ENCODE data around the gene ANKRD53.
"Not testable (repeated sequence)": the region's sequence is repeated elsewhere in the genome, so short reads cannot be mapped to it uniquely, and the experiment has no call there.

The ANKRD53 gene

GRCh38 chr2:70999362-70999761 is 20.9 kb downstream of the ANKRD53 start:
- ChIA-PET POLR2A (interaction anchor here (1.0 kb wide), 1 partner anchor 69 kb away, joined by 4 read pairs; the partner anchor contains the start of gene NAGK), CTCF (no interaction called here)
- TF ChIP-seq NFRKB (IDR thresholded peaks at IDR 0.05): no peak
- no peak for TF ChIP-seq TARDBP (IDR thresholded peaks at IDR 0.05)
- TF ChIP-seq FOXK2 (IDR thresholded peaks at IDR 0.05): no peak
- no peak for TF ChIP-seq BHLHE40 (IDR thresholded peaks at IDR 0.05; ENCODE audit: borderline replicate concordance)
- DNase-seq (ENCODE audit: extremely low spot score): no peak

- DNase-seq (ENCODE audit: extremely low spot score); CTCF ChIA-PET: not testable (repeated sequence)
- POLR2A ChIA-PET: interaction anchor here (1.0 to 2.4 kb wide), 2 partner anchors 15 to 68 kb away, joined by 4 to 7 read pairs; partner anchors contain the start of gene NAGK
These were observed 21.5 kb downstream of the ANKRD53 start for GRCh38 chr2:70999931-71000330.

GRCh38 chr2:71000780-71001591 is 22.6 kb downstream of the ANKRD53 start:
- POLR2A ChIA-PET: interaction anchor here (0.7 to 2.5 kb wide), 4 partner anchors 16 to 543 kb away, joined by 3 to 19 read pairs (median 6); partner anchors contain the start of genes MPHOSPH10 and NAGK
- CTCF ChIA-PET: interaction anchor here (0.5 to 1.6 kb wide), 11 partner anchors 16 to 399 kb away, joined by 3 to 7 read pairs (median 3); partner anchors contain the start of gene NAGK
- peak; percentile 86 for DNase-seq (ENCODE audit: extremely low spot score)
- TF ChIP-seq ELF4 (IDR thresholded peaks at IDR 0.05): no peak
- no peak for TF ChIP-seq LEF1 (IDR thresholded peaks at IDR 0.05; ENCODE audit: borderline replicate concordance)
- no peak for TF ChIP-seq PKNOX1 (IDR thresholded peaks at IDR 0.05)
- TF ChIP-seq SP1 (IDR thresholded peaks at IDR 0.05): no peak
- no peak for TF ChIP-seq FOXA1 (IDR thresholded peaks at IDR 0.05)
- no peak for TF ChIP-seq NFRKB (IDR thresholded peaks at IDR 0.05)
- no peak for TF ChIP-seq ZNF384 (IDR thresholded peaks at IDR 0.05)
- TF ChIP-seq SUZ12 (IDR thresholded peaks at IDR 0.05): no peak
- no peak for TF ChIP-seq FOXM1 (IDR thresholded peaks at IDR 0.05; ENCODE audit: borderline replicate concordance)
- TF ChIP-seq ARNT (IDR thresholded peaks at IDR 0.05): no peak
- TF ChIP-seq L3MBTL2 (conservative IDR thresholded peaks at IDR 0.05): no peak
- no peak for TF ChIP-seq CTBP1 (IDR thresholded peaks at IDR 0.05; ENCODE audit: borderline replicate concordance)
- no peak for TF ChIP-seq HDGF (IDR thresholded peaks at IDR 0.05; ENCODE audit: borderline replicate concordance)
- TF ChIP-seq BHLHE40 (IDR thresholded peaks at IDR 0.05; ENCODE audit: borderline replicate concordance): no peak
- TF ChIP-seq TARDBP (IDR thresholded peaks at IDR 0.05): no peak
- TF ChIP-seq FOXK2 (IDR thresholded peaks at IDR 0.05): no peak

GRCh38 chr2:71001592-71001927 is 23.1 kb downstream of the ANKRD53 start:
- DNase-seq (ENCODE audit: extremely low spot score): no peak
- ChIA-PET CTCF (interaction anchor here (0.5 to 1.6 kb wide), 11 partner anchors 17 to 399 kb away, joined by 3 to 7 read pairs (median 3); partner anchors contain the start of gene NAGK), POLR2A (interaction anchor here (0.5 to 2.5 kb wide), 5 partner anchors 16 to 544 kb away, joined by 3 to 19 read pairs (median 5); partner anchors contain the start of genes MPHOSPH10 and NAGK)
- TF ChIP-seq ARNT (IDR thresholded peaks at IDR 0.05) (no peak), NFRKB (IDR thresholded peaks at IDR 0.05) (no peak), CTBP1 (IDR thresholded peaks at IDR 0.05; ENCODE audit: borderline replicate concordance) (no peak), ZNF384 (IDR thresholded peaks at IDR 0.05) (no peak), BHLHE40 (IDR thresholded peaks at IDR 0.05; ENCODE audit: borderline replicate concordance) (no peak)

- DNase-seq (ENCODE audit: extremely low spot score): peak; percentile 6
- POLR2A ChIA-PET: interaction anchor here (0.5 to 2.5 kb wide), 3 partner anchors 17 to 127 kb away, joined by 3 to 19 read pairs (median 7); partner anchors contain the start of gene NAGK
- TF ChIP-seq NFRKB (IDR thresholded peaks at IDR 0.05) (no peak), FOXA1 (IDR thresholded peaks at IDR 0.05) (no peak), SUZ12 (IDR thresholded peaks at IDR 0.05) (no peak), FOXK2 (IDR thresholded peaks at IDR 0.05) (no peak), PKNOX1 (IDR thresholded peaks at IDR 0.05) (no peak), BHLHE40 (IDR thresholded peaks at IDR 0.05; ENCODE audit: borderline replicate concordance) (no peak), TARDBP (IDR thresholded peaks at IDR 0.05) (no peak), HDGF (IDR thresholded peaks at IDR 0.05; ENCODE audit: borderline replicate concordance) (no peak), ZNF384 (IDR thresholded peaks at IDR 0.05) (no peak), CTBP1 (IDR thresholded peaks at IDR 0.05; ENCODE audit: borderline replicate concordance) (no peak), SP1 (IDR thresholded peaks at IDR 0.05) (no peak), L3MBTL2 (conservative IDR thresholded peaks at IDR 0.05) (no peak), LEF1 (IDR thresholded peaks at IDR 0.05; ENCODE audit: borderline replicate concordance) (no peak), ARNT (IDR thresholded peaks at IDR 0.05) (no peak), ELF4 (IDR thresholded peaks at IDR 0.05) (no peak), FOXM1 (IDR thresholded peaks at IDR 0.05; ENCODE audit: borderline replicate concordance) (no peak)
- CTCF ChIA-PET: interaction anchor here (1.1 to 1.6 kb wide), 4 partner anchors 17 to 68 kb away, joined by 3 to 7 read pairs (median 4); partner anchors contain the start of gene NAGK
These were observed 23.6 kb downstream of the ANKRD53 start for GRCh38 chr2:71001981-71002570.

- POLR2A ChIA-PET: no interaction called here
- peak; percentile 2 for DNase-seq (ENCODE audit: extremely low spot score)
- CTCF ChIA-PET: no interaction called here
- TF ChIP-seq TARDBP (IDR thresholded peaks at IDR 0.05): no peak
- TF ChIP-seq FOXM1 (IDR thresholded peaks at IDR 0.05; ENCODE audit: borderline replicate concordance): no peak
- no peak for TF ChIP-seq CTBP1 (IDR thresholded peaks at IDR 0.05; ENCODE audit: borderline replicate concordance)
- no peak for TF ChIP-seq BHLHE40 (IDR thresholded peaks at IDR 0.05; ENCODE audit: borderline replicate concordance)
- TF ChIP-seq FOXA1 (IDR thresholded peaks at IDR 0.05): no peak
- TF ChIP-seq PKNOX1 (IDR thresholded peaks at IDR 0.05): no peak
These were observed 25.0 kb downstream of the ANKRD53 start for GRCh38 chr2:71003396-71003795.
